H9 (cell line): ENCODE data around the gene ZNF764. TPM values are rescaled to one million over a fixed set of nuclear protein-coding genes. Genes with fewer than 3 reads are reported as not detected.

ENCODE experiments used
- DNase-seq: peaks from one replicate; pipeline ENCODE4 v3.0.0-alpha.2; 2017
- H2AFZ ChIP-seq: one replicate; pipeline ENCODE4 v1.6.1; 2013; ENCODE audit warnings: mild to moderate bottlenecking, low read length, control low read depth, moderate library complexity
- H2AK5ac ChIP-seq: 2 replicates; pipeline ENCODE4 v1.6.1; 2013; ENCODE audit warnings: low read length, control low read depth, mixed read lengths; ENCODE audit not compliant: insufficient read length
- H2BK120ac ChIP-seq: one replicate; pipeline ENCODE4 v1.6.1; 2013; ENCODE audit warnings: low read depth, mild to moderate bottlenecking, low read length, control low read depth, inconsistent platforms; ENCODE audit not compliant: poor library complexity, severe bottlenecking
- H2BK12ac ChIP-seq: 2 replicates; pipeline ENCODE4 v1.6.1; 2013; ENCODE audit warnings: low read length, control low read depth, mixed read lengths, low read depth; ENCODE audit not compliant: insufficient read length
- H2BK15ac ChIP-seq: 2 replicates; pipeline ENCODE4 v1.6.1; 2013; ENCODE audit warnings: low read depth, low read length, control low read depth
- H2BK20ac ChIP-seq: one replicate; pipeline ENCODE4 v1.6.1; 2013; ENCODE audit warnings: low read depth, mild to moderate bottlenecking, low read length, control low read depth, inconsistent platforms; ENCODE audit not compliant: poor library complexity, severe bottlenecking
- H2BK5ac ChIP-seq: 2 replicates; pipeline ENCODE4 v1.6.1; 2013; ENCODE audit warnings: low read length, control low read depth, mixed read lengths; ENCODE audit not compliant: insufficient read length
- H3K14ac ChIP-seq: 2 replicates; pipeline ENCODE4 v1.6.1; 2013; ENCODE audit warnings: low read length, control low read depth; ENCODE audit not compliant: insufficient read depth
- H3K18ac ChIP-seq: 2 replicates; pipeline ENCODE4 v1.6.1; 2013; ENCODE audit warnings: low read depth, mild to moderate bottlenecking, mixed read lengths, low read length, control low read depth; ENCODE audit not compliant: insufficient read length
- H3K23ac ChIP-seq: 2 replicates; pipeline ENCODE4 v1.6.1; 2013; ENCODE audit warnings: low read length, control low read depth, mixed read lengths, low read depth; ENCODE audit not compliant: insufficient read length
- H3K23me2 ChIP-seq: 2 replicates; pipeline ENCODE4 v1.6.1; 2013; ENCODE audit warnings: low read depth, mild to moderate bottlenecking, mixed read lengths, low read length, control low read depth; ENCODE audit not compliant: insufficient read length, poor library complexity, severe bottlenecking
- H3K27ac ChIP-seq: 2 replicates; pipeline ENCODE4 v1.5.1; 2013; ENCODE audit warnings: low read length, control low read depth, mixed read lengths, low read depth; ENCODE audit not compliant: insufficient read length
- H3K27me3 ChIP-seq: 2 replicates; pipeline ENCODE4 v1.6.1; 2013; ENCODE audit warnings: low read length, control low read depth, inconsistent platforms; ENCODE audit not compliant: insufficient read depth
- H3K4ac ChIP-seq: 2 replicates; pipeline ENCODE4 v1.6.1; 2013; ENCODE audit warnings: low read depth, mild to moderate bottlenecking, control low read depth, inconsistent platforms, low read length, moderate library complexity
- H3K4me1 ChIP-seq: 2 replicates; pipeline ENCODE4 v1.6.1; 2013; ENCODE audit warnings: low read length, control low read depth, inconsistent platforms; ENCODE audit not compliant: insufficient read depth
- H3K4me2 ChIP-seq: 2 replicates; pipeline ENCODE4 v1.6.1; 2013; ENCODE audit warnings: low read length, control low read depth, mixed read lengths; ENCODE audit not compliant: insufficient read length, insufficient read depth
- H3K56ac ChIP-seq: 2 replicates; pipeline ENCODE4 v1.6.1; 2013; ENCODE audit warnings: low read depth, mild to moderate bottlenecking, mixed read lengths, low read length, control low read depth; ENCODE audit not compliant: insufficient read length
- H3K79me1 ChIP-seq: 2 replicates; pipeline ENCODE4 v1.6.1; 2013; ENCODE audit warnings: low read depth, mild to moderate bottlenecking, moderate library complexity, low read length, control low read depth, inconsistent platforms; ENCODE audit not compliant: insufficient read depth, poor library complexity, severe bottlenecking
- H3K79me2 ChIP-seq: 2 replicates; pipeline ENCODE4 v1.6.1; 2013; ENCODE audit warnings: low read length, control low read depth, inconsistent platforms; ENCODE audit not compliant: insufficient read depth
- H3K9ac ChIP-seq: 2 replicates; pipeline ENCODE4 v1.6.1; 2013; ENCODE audit warnings: low read length, control low read depth, mixed read lengths; ENCODE audit not compliant: insufficient read length; ENCODE audit errors: extremely low read depth
- H3K9me3 ChIP-seq: one replicate; pipeline ENCODE4 v1.6.1; 2013; ENCODE audit warnings: low read depth, low read length, inconsistent platforms; ENCODE audit not compliant: control insufficient read depth
- H3T11ph ChIP-seq: one replicate; pipeline ENCODE4 v1.6.1; 2013; ENCODE audit warnings: mild to moderate bottlenecking, low read length, control low read depth, inconsistent platforms
- H4K20me1 ChIP-seq: one replicate; pipeline ENCODE4 v1.6.1; 2013; ENCODE audit not compliant: control insufficient read depth, insufficient read length, insufficient read depth
- H4K5ac ChIP-seq: 2 replicates; pipeline ENCODE4 v1.6.1; 2013; ENCODE audit warnings: low read depth, mild to moderate bottlenecking, mixed read lengths, low read length, control low read depth; ENCODE audit not compliant: insufficient read length
- H4K8ac ChIP-seq: replicated peaks from 2 replicates; pipeline ENCODE4 v1.6.1; 2013; ENCODE audit warnings: low read length, control low read depth, mixed read lengths, low read depth; ENCODE audit not compliant: insufficient read length
- H4K91ac ChIP-seq: 2 replicates; pipeline ENCODE4 v1.6.1; 2013; ENCODE audit warnings: low read depth, mild to moderate bottlenecking, moderate library complexity, mixed read lengths, low read length, control low read depth; ENCODE audit not compliant: insufficient read length
- H3K27ac Mint-ChIP-seq, 3 experiments: 2 replicates in 2 of 3; 3 replicates in 1 of 3; pipeline ENCODE4 v1.8.0; 2020 to 2021; ENCODE audit warnings: mixed read lengths in 3 of 3, mild to moderate bottlenecking in 1 of 3, moderate library complexity in 1 of 3
- H3K27me3 Mint-ChIP-seq: 2 replicates; pipeline ENCODE4 v1.8.0; 2021; ENCODE audit warnings: low read depth, mild to moderate bottlenecking, moderate library complexity, mixed read lengths
- H3K36me3 Mint-ChIP-seq, 3 experiments: 2 replicates in 2 of 3; 3 replicates in 1 of 3; pipeline ENCODE4 v1.8.0; 2020 to 2021; ENCODE audit warnings: low read depth in 3 of 3, mixed read lengths in 3 of 3; ENCODE audit not compliant: insufficient read depth in 1 of 3
- H3K4me1 Mint-ChIP-seq, 2 experiments: 2 replicates each; pipeline ENCODE4 v1.8.0; 2020; ENCODE audit warnings: mixed read lengths in 2 of 2
- H3K4me3 Mint-ChIP-seq, 2 experiments: 2 replicates in 1 of 2; 3 replicates in 1 of 2; pipeline ENCODE4 v1.8.0; 2020 to 2021; ENCODE audit warnings: mild to moderate bottlenecking in 2 of 2, mixed read lengths in 2 of 2, moderate library complexity in 1 of 2
- H3K9me3 Mint-ChIP-seq, 2 experiments: 2 replicates in 1 of 2; 3 replicates in 1 of 2; pipeline ENCODE4 v1.8.0; 2020; ENCODE audit warnings: mild to moderate bottlenecking in 2 of 2, mixed read lengths in 2 of 2, moderate library complexity in 1 of 2
- CTCF ChIP-seq: fragments of 200-600 bp; sonication (generic); conservative IDR thresholded peaks from 3 replicates; pipeline ENCODE4 v1.8.0; 2021; ENCODE audit warnings: antibody characterized with exemption, mild to moderate bottlenecking
- whole genome bisulfite sequencing: extraction: QIAGEN DNeasy Blood & Tissue Kit; methylation state at CpG from one replicate; pipeline ENCODE4 v1.1.7; 2013; ENCODE audit warnings: missing lambda C conversion rate, low lambda C conversion rate, mixed read lengths; ENCODE audit not compliant: insufficient read length; ENCODE audit errors: extremely low coverage; 5-methylcytosine and 5-hydroxymethylcytosine counted together
- total RNA-seq: library from RNA; stranded (reverse); gene quantifications from 2 replicates; pipeline ENCODE4 v1.2.1, GENCODE V29; 2021

Gene ZNF764
- total RNA-seq, 1 experiment from 2014 or later, result 11.4 TPM

GRCh38 chr16:30521873-30522641 is 36.1 kb downstream of the ZNF764 start:
- Mint-ChIP-seq H3K27me3 (no peaks in the 10 kb centered on the region), H3K4me1 (peaks cover 3% of the 10 kb centered on the region in 2 experiments), H3K36me3 (peaks cover 0 to 13% (median 9%) of the 10 kb centered on the region in 3 experiments; a peak in 5 of 7 replicates), H3K27ac (no peak overlapping the region), H3K4me3 (no peak overlapping the region), H3K9me3 (no peaks in the 10 kb centered on the region)
- Histone ChIP-seq H4K5ac (no peak overlapping the region), H3K56ac (no peak overlapping the region), H3K9me3 (no peaks in the 10 kb centered on the region), H3K14ac (no peak overlapping the region), H3K18ac (no peak overlapping the region), H3T11ph (no peak overlapping the region), H2BK20ac (no peak overlapping the region), H2BK120ac (no peak overlapping the region), H4K91ac (no peak overlapping the region), H3K4me2 (no peak overlapping the region), H2BK12ac (no peak overlapping the region), H3K79me2 (no peaks in the 10 kb centered on the region), H3K9ac (no peak overlapping the region), H3K4me1 (no peaks in the 10 kb centered on the region), H4K8ac (no peak overlapping the region), H3K79me1 (no peaks in the 10 kb centered on the region), H3K27ac (no peak overlapping the region), H3K27me3 (no peaks in the 10 kb centered on the region), H4K20me1 (no peaks in the 10 kb centered on the region), H2BK15ac (no peak overlapping the region), H3K23ac (no peak overlapping the region), H3K23me2 (peaks cover 10% of the 10 kb centered on the region), H2BK5ac (no peak overlapping the region), H2AK5ac (no peak overlapping the region), H2AFZ (no peak overlapping the region), H3K4ac (no peak overlapping the region)
- WGBS, result no CpG with 5 or more reads among the region's 11 CpGs
- no peak for DNase-seq
- TF ChIP-seq CTCF, result no peak
